ENCODE results near the gene TSHZ2. TPM values are rescaled to one million over a fixed set of nuclear protein-coding genes. Genes with fewer than 3 reads are reported as not detected.

TSHZ2 gene
- total RNA-seq, 1 donor from 2014 or later, result 0.06 TPM

DNA sequence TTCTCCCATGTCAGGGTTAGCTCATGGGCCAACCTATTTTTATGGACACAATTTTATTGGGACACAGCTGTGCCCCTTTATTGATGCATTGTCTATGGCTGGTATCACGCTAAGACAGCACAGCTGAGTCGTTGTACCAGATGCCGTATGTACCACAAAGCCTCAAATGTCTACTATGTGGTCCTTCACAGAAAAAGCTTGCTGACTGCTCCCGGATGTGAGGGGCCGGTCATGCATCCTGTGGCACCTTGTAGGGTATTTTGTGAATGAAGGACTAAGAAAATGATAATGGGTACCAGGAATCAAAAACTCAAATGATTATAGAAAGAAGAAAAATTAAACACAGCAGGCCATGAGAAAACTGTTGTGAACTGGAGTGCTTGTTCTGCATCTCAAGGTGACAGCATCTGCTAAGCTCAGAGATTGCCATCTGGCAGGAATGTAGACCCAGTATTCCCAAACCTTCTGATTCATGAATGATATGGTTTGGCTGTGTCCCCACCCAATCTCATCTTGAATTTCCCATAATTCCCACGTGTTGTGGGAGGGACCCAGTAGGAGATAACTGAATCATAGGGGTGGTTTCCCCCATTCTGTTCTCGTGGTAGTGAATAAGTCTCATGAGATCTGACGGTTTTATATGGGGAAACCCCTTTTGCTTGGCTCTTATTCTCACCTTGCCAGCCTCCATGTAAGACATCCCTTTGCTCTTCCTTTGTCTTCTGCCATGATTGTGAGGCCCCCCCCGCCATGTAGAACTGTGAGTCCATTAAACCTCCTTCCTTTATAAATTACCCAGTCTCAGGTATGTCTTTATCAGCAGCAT, 248.5 kb downstream of the TSHZ2 start:
- TF ChIP-seq, protein P1, sequence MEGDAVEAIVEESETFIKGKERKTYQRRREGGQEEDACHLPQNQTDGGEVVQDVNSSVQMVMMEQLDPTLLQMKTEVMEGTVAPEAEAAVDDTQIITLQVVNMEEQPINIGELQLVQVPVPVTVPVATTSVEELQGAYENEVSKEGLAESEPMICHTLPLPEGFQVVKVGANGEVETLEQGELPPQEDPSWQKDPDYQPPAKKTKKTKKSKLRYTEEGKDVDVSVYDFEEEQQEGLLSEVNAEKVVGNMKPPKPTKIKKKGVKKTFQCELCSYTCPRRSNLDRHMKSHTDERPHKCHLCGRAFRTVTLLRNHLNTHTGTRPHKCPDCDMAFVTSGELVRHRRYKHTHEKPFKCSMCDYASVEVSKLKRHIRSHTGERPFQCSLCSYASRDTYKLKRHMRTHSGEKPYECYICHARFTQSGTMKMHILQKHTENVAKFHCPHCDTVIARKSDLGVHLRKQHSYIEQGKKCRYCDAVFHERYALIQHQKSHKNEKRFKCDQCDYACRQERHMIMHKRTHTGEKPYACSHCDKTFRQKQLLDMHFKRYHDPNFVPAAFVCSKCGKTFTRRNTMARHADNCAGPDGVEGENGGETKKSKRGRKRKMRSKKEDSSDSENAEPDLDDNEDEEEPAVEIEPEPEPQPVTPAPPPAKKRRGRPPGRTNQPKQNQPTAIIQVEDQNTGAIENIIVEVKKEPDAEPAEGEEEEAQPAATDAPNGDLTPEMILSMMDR (conservative IDR thresholded peaks at IDR 0.05; ENCODE audit: low read depth, low read length), result no peak
- H3K4me3 ChIP-seq (ENCODE audit: low read depth, low read length), result no peak overlapping the region
- no peak for DNase-seq (ENCODE audit: low read depth)

DNA sequence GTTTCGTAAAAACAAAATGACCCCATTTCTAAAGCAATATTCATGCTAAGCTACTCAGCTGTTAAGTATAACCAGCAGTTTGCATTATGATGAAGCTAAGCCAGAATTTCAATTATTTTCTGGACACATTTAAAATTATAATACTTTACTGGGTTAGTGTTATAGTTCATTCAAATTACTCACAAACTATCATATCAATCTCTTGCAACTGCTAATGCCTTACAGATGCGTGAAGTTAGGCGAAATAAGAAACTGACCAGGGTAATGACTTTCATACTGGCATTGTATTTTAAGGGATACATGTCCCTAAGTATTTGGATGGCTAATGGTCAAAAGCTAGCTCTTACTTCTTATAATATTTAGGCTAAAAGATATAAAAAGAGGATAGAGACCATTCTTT, 249.6 kb downstream of the TSHZ2 start:
- TF ChIP-seq, protein P1 (conservative IDR thresholded peaks at IDR 0.05; ENCODE audit: low read depth, low read length), result no peak

DNA sequence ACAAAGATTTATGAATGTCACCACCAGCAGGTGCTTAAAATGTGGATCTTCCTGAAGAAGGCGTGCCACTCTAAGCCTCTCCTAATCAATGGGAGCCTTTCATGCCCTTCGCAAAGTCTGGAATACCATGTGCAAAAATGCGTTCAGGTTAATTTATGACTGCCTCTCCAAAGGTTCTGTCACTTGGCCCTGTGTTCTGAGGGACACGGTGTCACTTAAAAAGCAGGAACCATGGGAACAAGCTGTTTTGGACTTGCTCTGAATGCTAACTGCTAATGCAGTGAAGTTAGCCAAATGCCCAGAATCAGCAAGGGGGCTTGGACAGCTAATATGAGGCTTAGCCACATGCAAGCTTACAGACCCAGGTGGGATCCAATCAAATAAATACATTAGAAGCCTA, 250.3 kb downstream of the TSHZ2 start:
- H3K4me3 ChIP-seq (ENCODE audit: low read depth, low read length), result no peak overlapping the region
- TF ChIP-seq, protein P1 (conservative IDR thresholded peaks at IDR 0.05; ENCODE audit: low read depth, low read length), result no peak
- no peak for DNase-seq (ENCODE audit: low read depth)

More for the DNA sequence above, 249.6 kb downstream of the TSHZ2 start:
- DNase-seq (ENCODE audit: low read depth), result no peak
- no peak overlapping the region for H3K4me3 ChIP-seq (ENCODE audit: low read depth, low read length)

GRCh38 chr20:53222932-53223331, 250.8 kb downstream of the TSHZ2 start:
- H3K4me3 ChIP-seq (ENCODE audit: low read depth, low read length), result no peak overlapping the region
- no peak for DNase-seq (ENCODE audit: low read depth)
- TF ChIP-seq, protein P1 (conservative IDR thresholded peaks at IDR 0.05; ENCODE audit: low read depth, low read length), result no peak

DNA sequence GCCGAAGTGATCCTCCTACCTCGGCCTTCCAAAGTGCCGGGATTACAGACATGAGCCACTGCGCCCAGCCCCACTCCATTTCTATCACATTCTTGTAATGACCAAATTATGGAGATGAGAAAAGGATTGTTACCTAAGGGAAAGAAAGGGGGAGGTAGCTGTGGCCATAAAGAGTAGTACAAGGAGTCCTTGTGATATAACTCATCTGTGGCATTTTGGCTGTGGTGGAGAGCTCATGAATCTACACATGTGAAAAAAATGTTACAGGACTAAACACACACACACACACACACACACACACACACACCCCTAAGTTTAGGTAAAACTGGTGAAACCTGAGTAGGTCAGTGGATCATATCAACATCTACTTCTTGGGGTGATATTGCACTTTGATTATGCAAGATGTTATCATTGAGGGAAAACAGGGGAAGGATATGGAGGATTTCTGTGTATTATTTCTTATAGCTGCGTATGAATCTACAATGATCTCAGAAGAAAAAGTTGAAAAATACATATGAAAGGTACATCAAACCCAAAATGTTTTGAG, 251.5 kb downstream of the TSHZ2 start:
- TF ChIP-seq, protein P1 (conservative IDR thresholded peaks at IDR 0.05; ENCODE audit: low read depth, low read length), result no peak
- DNase-seq (ENCODE audit: low read depth), result no peak
- H3K4me3 ChIP-seq (ENCODE audit: low read depth, low read length), result no peak overlapping the region

- no peak overlapping the region for H3K4me3 ChIP-seq (ENCODE audit: low read depth, low read length)
- DNase-seq (ENCODE audit: low read depth), result no peak
- TF ChIP-seq, protein P1 (conservative IDR thresholded peaks at IDR 0.05; ENCODE audit: low read depth, low read length), result no peak
These were observed 252.7 kb downstream of the TSHZ2 start for GRCh38 chr20:53224851-53225250.
